GM23248 (cell line): Measurements from ENCODE around the gene AGO3. TPM values are rescaled to one million over a fixed set of nuclear protein-coding genes. Genes with fewer than 3 reads are reported as not detected.

Experiments used
- DNase-seq: peaks from one replicate; pipeline ENCODE4 v3.0.0-alpha.2; 2015
- H2AFZ ChIP-seq: fragments of 200-600 bp; sonication (generic); 2 replicates; pipeline ENCODE4 v1.6.1; 2016; ENCODE audit warnings: antibody characterized with exemption
- H3F3A ChIP-seq: fragments of 200-600 bp; sonication (generic); 2 replicates; pipeline ENCODE4 v1.6.1; 2016; ENCODE audit warnings: mild to moderate bottlenecking, antibody characterized with exemption, mixed run types; ENCODE audit not compliant: insufficient read depth
- H3K27ac ChIP-seq: fragments of 200-600 bp; sonication (generic); 2 replicates; pipeline ENCODE4 v1.5.1; 2016; ENCODE audit warnings: mild to moderate bottlenecking
- H3K27me3 ChIP-seq: fragments of 200-600 bp; sonication (generic); replicated peaks from 2 replicates; pipeline ENCODE4 v1.6.1; 2016; ENCODE audit warnings: mild to moderate bottlenecking; ENCODE audit not compliant: insufficient read depth
- H3K36me3 ChIP-seq: fragments of 200-600 bp; sonication (generic); 2 replicates; pipeline ENCODE4 v1.6.1; 2016; ENCODE audit warnings: low read depth, mild to moderate bottlenecking
- H3K4me1 ChIP-seq: fragments of 200-600 bp; sonication (generic); 2 replicates; pipeline ENCODE4 v1.6.1; 2016; ENCODE audit warnings: mild to moderate bottlenecking; ENCODE audit not compliant: insufficient read depth
- H3K4me2 ChIP-seq: fragments of 200-600 bp; sonication (generic); one replicate; pipeline ENCODE4 v1.6.1; 2016; ENCODE audit warnings: mild to moderate bottlenecking; ENCODE audit not compliant: unreplicated experiment
- H3K4me3 ChIP-seq: fragments of 200-600 bp; sonication (generic); 2 replicates; pipeline ENCODE4 v1.5.1; 2016; ENCODE audit warnings: mild to moderate bottlenecking
- H3K79me2 ChIP-seq: fragments of 200-600 bp; sonication (generic); 2 replicates; pipeline ENCODE4 v1.6.1; 2016; ENCODE audit warnings: mild to moderate bottlenecking; ENCODE audit not compliant: insufficient read depth
- H3K9ac ChIP-seq: fragments of 200-600 bp; sonication (generic); 2 replicates; pipeline ENCODE4 v1.6.1; 2016; ENCODE audit warnings: mild to moderate bottlenecking
- H3K9me2 ChIP-seq: fragments of 200-600 bp; sonication (generic); 2 replicates; pipeline ENCODE4 v1.6.1; 2016; ENCODE audit warnings: mixed run types, mild to moderate bottlenecking, moderate library complexity; ENCODE audit not compliant: insufficient read depth
- H3K9me3 ChIP-seq: fragments of 200-600 bp; sonication (generic); one replicate; pipeline ENCODE4 v1.6.1; 2017; ENCODE audit warnings: low read depth
- H4K20me1 ChIP-seq: fragments of 200-600 bp; sonication (generic); 2 replicates; pipeline ENCODE4 v1.6.0; 2016; ENCODE audit not compliant: insufficient read depth
- EZH2 ChIP-seq: fragments of 200-600 bp; sonication (generic); IDR thresholded peaks from 2 replicates; pipeline ENCODE4 v1.6.1; 2018; ENCODE audit warnings: antibody characterized with exemption, mild to moderate bottlenecking; ENCODE audit not compliant: insufficient read depth, poor library complexity, severe bottlenecking
- EZH2phosphoT487 ChIP-seq: fragments of 200-600 bp; sonication (generic); IDR thresholded peaks from 2 replicates; pipeline ENCODE4 v1.6.1; 2018; ENCODE audit warnings: antibody characterized with exemption, moderate library complexity, mild to moderate bottlenecking, low read depth; ENCODE audit not compliant: insufficient read depth
- WGBS, 2 experiments: methylation state at CpG; one replicate each; pipeline ENCODE4 v1.1.6; 2015 to 2017; ENCODE audit warnings: low lambda C conversion rate in 2 of 2, low coverage in 1 of 2; ENCODE audit errors: missing lambda C conversion rate in 2 of 2; 5-methylcytosine and 5-hydroxymethylcytosine counted together
- in situ Hi-C: fragments of 300-500 bp; cut with MboI; formaldehyde crosslinking; loops from 2 replicates; pipeline ENCODE4 v1.15.0; 2020
- polyA plus RNA-seq: library from polyadenylated mRNA; unstranded; fragments of >200 nt; fragmentation: Nextera tagmentation; extraction: Ambion mirVana; gene quantifications from 2 replicates; pipeline ENCODE4 v1.2.1, GENCODE V29; 2016
- total RNA-seq: library from RNA; depleted of rRNA; stranded (reverse); fragments of >200 nt; shearing (Covaris generic); gene quantifications from 2 replicates; pipeline ENCODE4 v1.2.3, GENCODE V29; 2014

Gene AGO3
- total and polyA plus RNA-seq, 2 experiments from 2014 or later, result 7.9 to 14.2 TPM

DNA sequence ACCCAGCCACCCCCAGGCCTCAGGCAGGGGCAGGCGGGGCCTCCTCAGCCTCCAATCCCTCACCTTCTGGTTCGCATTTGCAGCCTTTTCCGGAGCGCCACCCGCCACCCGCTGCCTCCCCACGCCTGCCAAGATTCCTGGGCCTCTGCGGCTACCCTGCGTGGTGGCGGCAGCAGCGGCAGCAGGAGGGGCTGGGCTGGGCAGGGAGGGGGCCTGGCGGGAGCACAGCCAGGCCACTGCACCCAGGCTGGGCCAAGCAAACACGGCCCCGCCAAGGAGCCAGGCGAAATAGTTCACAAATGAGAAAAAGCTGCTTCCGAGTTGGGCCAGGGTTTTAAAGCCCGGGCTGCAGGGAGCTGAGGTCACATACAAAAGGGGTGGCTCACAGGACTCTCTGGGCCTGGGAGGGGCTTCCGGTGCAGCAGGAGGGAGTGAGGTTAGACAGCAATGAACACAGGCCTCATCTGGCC lies 184.3 kb downstream of the AGO3 start:
- TF ChIP-seq EZH2, result no peak
- no peak for TF ChIP-seq EZH2phosphoT487
- no peaks in the 10 kb centered on the region for H3K9me2 ChIP-seq
- no peaks in the 10 kb centered on the region for H3K36me3 ChIP-seq
- H3K79me2 ChIP-seq, result no peaks in the 10 kb centered on the region
- peaks cover 19% of the 10 kb centered on the region for H3F3A ChIP-seq
- peak overlapping the region; percentile 57 for H3K4me2 ChIP-seq
- in situ Hi-C loops, result no loop called here
- DNase-seq, result peak; percentile 92
- peaks cover 21% of the 10 kb centered on the region for H3K4me1 ChIP-seq
- no peaks in the 10 kb centered on the region for H3K27me3 ChIP-seq
- H3K4me3 ChIP-seq, result peak overlapping the region; percentile 13
- peak overlapping the region; percentile 50 for H2AFZ ChIP-seq
- H3K27ac ChIP-seq, result peak overlapping the region; percentile 93
- no peaks in the 10 kb centered on the region for H4K20me1 ChIP-seq
- no peaks in the 10 kb centered on the region for H3K9me3 ChIP-seq
- WGBS, 2 experiments, result 1 to 2% methylated on average over 15 to 18 of the region's 18 CpGs
- H3K9ac ChIP-seq, result peak overlapping the region; percentile 78

- in situ Hi-C loops, result no loop called here
- Histone ChIP-seq H3F3A (peaks cover 19% of the 10 kb centered on the region), H3K79me2 (no peaks in the 10 kb centered on the region), H3K4me1 (peaks cover 21% of the 10 kb centered on the region), H3K4me3 (0 out of 2 replicates have a peak overlapping the region, but pooled peaks have one; percentile 13), H3K4me2 (peak overlapping the region; percentile 57), H3K27me3 (no peaks in the 10 kb centered on the region), H3K9ac (peak overlapping the region; percentile 78), H3K9me3 (no peaks in the 10 kb centered on the region), H3K9me2 (no peaks in the 10 kb centered on the region), H3K27ac (peak overlapping the region; percentile 93), H3K36me3 (no peaks in the 10 kb centered on the region), H4K20me1 (no peaks in the 10 kb centered on the region), H2AFZ (peak overlapping the region; percentile 19; the same call in 1 of the 2 replicates)
- DNase-seq, result peak; percentile 84
- TF ChIP-seq EZH2phosphoT487, result no peak
- TF ChIP-seq EZH2, result no peak
- WGBS, 2 experiments, result 41 to 43% methylated on average over 5 of the region's 5 CpGs
Measured at GRCh38 chr1:36115931-36116330, 185.0 kb downstream of the AGO3 start.

DNA sequence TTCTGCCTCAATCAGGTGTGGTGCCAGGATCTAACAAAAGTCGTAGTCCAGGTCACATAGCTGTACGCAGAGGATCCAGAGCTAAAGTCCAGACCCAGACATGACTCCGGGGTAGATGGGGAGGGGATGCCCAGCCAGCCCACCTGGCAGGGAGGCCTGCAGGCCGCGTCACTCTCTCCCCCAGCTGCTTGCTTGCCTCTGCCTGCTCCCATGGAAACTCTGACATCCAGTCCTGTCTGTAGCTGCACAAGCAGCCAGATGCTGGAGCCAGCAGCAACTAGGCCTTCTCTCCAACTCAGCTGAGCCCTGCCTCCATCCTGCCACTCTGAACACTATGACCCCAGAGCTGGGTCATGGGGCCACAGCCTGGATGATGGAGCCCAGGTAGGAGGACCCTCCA lies 186.0 kb downstream of the AGO3 start:
- no peaks in the 10 kb centered on the region for H4K20me1 ChIP-seq
- H3K9ac ChIP-seq, result no peak overlapping the region
- peaks cover 21% of the 10 kb centered on the region for H3K4me1 ChIP-seq
- peaks cover 19% of the 10 kb centered on the region for H3F3A ChIP-seq
- 54 to 60% methylated on average over 5 of the region's 5 CpGs for WGBS, 2 experiments
- H2AFZ ChIP-seq, result no peak overlapping the region
- H3K4me2 ChIP-seq, result no peak overlapping the region
- H3K27me3 ChIP-seq, result no peaks in the 10 kb centered on the region
- DNase-seq, result peak; percentile 41
- TF ChIP-seq EZH2 (no peak), EZH2phosphoT487 (no peak)
- H3K4me3 ChIP-seq, result no peak overlapping the region
- H3K27ac ChIP-seq, result peak overlapping the region; percentile 93
- no peaks in the 10 kb centered on the region for H3K79me2 ChIP-seq
- no peaks in the 10 kb centered on the region for H3K36me3 ChIP-seq
- H3K9me3 ChIP-seq, result no peaks in the 10 kb centered on the region
- no peaks in the 10 kb centered on the region for H3K9me2 ChIP-seq
- in situ Hi-C loops, result no loop called here

GRCh38 chr1:36118447-36119204 lies 187.7 kb downstream of the AGO3 start:
- peaks cover 21% of the 10 kb centered on the region for H3K4me1 ChIP-seq
- H3K36me3 ChIP-seq, result no peaks in the 10 kb centered on the region
- H3K9ac ChIP-seq, result no peak overlapping the region
- H3K4me2 ChIP-seq, result no peak overlapping the region
- H3K27me3 ChIP-seq, result no peaks in the 10 kb centered on the region
- no peak for DNase-seq
- H3K27ac ChIP-seq, result no peak overlapping the region
- H3K9me2 ChIP-seq, result no peaks in the 10 kb centered on the region
- WGBS, 2 experiments, result 66 to 79% methylated on average over 9 to 10 of the region's 10 CpGs
- no peak overlapping the region for H3K4me3 ChIP-seq
- no peaks in the 10 kb centered on the region for H3K9me3 ChIP-seq
- in situ Hi-C loops, result no loop called here
- H3K79me2 ChIP-seq, result no peaks in the 10 kb centered on the region
- TF ChIP-seq EZH2phosphoT487 (no peak), EZH2 (no peak)
- no peaks in the 10 kb centered on the region for H4K20me1 ChIP-seq
- H2AFZ ChIP-seq, result no peak overlapping the region
- H3F3A ChIP-seq, result peaks cover 19% of the 10 kb centered on the region
